Spleen (tissue), 7 donors: ENCODE measurements around the gene BAIAP2L1.

Source experiments
- POLR2AphosphoS5 ChIP-seq, 3 donors: sonication (generic); formaldehyde crosslinking; IDR thresholded peaks; one replicate each; pipeline ENCODE4 v1.5.1; 2017; ENCODE audit warnings: antibody characterized with exemption in 3 of 3
- TF ChIP-seq, protein P1 (sequence below), 11 experiments: fragments of 200-600 bp in 7 of 11; fragments of 450-650 bp in 4 of 11; sonication (generic) in 4 of 11; IDR thresholded peaks in 8 of 11; conservative IDR thresholded peaks in 3 of 11; 1 replicate in 7 of 11; 2 replicates in 4 of 11; pipeline versions ENCODE4 v1.4.0 to v1.8.0; 2016 to 2021; ENCODE audit warnings: antibody characterized with exemption in 11 of 11, inconsistent platforms in 4 of 11, mild to moderate bottlenecking in 1 of 11
- donor health status: DM: no; HTN: no; CAD: no; lungs with moderate emphysema.
- donor health status: DM: no; HTN: no; CAD: no.
- donor health status: DM: no; HTN: no; CAD: no.

DNA sequence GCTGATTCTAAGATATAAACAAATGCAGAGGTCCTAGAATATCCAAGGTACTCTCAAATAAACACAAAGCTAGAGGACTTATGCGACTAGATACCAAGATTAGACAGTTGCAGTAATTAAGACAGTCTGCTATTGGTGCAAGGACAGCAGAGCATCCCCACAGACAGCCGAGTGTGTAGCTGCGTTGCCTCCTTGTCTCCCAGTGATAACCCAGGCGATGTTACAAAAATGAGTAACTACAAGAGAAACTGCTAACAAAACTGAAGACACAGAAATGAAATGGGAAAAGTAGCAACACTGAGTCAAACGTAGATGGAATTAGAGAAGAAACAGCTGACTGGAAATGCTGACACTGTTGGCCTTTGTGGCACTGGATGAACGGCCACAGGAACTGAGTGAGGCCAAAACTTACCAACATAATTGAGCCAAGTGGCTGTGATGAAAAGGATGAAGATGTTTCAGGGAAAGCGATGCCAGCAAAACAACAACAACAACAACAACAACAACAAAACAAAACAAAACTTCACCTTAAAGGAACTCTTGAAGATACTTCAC is 54.3 kb downstream of the BAIAP2L1 start:
- no peak for TF ChIP-seq POLR2AphosphoS5 (IDR thresholded peaks at IDR 0.05)
- TF ChIP-seq, protein P1, sequence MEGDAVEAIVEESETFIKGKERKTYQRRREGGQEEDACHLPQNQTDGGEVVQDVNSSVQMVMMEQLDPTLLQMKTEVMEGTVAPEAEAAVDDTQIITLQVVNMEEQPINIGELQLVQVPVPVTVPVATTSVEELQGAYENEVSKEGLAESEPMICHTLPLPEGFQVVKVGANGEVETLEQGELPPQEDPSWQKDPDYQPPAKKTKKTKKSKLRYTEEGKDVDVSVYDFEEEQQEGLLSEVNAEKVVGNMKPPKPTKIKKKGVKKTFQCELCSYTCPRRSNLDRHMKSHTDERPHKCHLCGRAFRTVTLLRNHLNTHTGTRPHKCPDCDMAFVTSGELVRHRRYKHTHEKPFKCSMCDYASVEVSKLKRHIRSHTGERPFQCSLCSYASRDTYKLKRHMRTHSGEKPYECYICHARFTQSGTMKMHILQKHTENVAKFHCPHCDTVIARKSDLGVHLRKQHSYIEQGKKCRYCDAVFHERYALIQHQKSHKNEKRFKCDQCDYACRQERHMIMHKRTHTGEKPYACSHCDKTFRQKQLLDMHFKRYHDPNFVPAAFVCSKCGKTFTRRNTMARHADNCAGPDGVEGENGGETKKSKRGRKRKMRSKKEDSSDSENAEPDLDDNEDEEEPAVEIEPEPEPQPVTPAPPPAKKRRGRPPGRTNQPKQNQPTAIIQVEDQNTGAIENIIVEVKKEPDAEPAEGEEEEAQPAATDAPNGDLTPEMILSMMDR (IDR thresholded peaks at IDR 0.05 in 8 of 11, conservative IDR thresholded peaks at IDR 0.05 in 3 of 11): no peak
